Activated T-helper 17 cell treated with anti-CD3 and anti-CD28 coated beads, Interleukin-2, amount 50 U/mL, for 72 hours (primary cell): ENCODE measurements around the gene BCL6. TPM values are rescaled to one million over a fixed set of nuclear protein-coding genes. Genes with fewer than 3 reads are reported as not detected.

Experiments used
- ATAC-seq: fragments of 150-1000 bp; cut with Tn5 transposase; replicated peaks from 2 replicates; pipeline ENCODE4 v1.10.0; 2021; ENCODE audit warnings: mild to moderate bottlenecking, moderate library complexity
- H3K27ac Mint-ChIP-seq: one replicate; pipeline ENCODE4 v1.8.0; 2022; ENCODE audit warnings: mixed read lengths
- H3K27me3 Mint-ChIP-seq: one replicate; pipeline ENCODE4 v1.8.0; 2022; ENCODE audit warnings: mixed read lengths
- H3K36me3 Mint-ChIP-seq: one replicate; pipeline ENCODE4 v1.8.0; 2022; ENCODE audit warnings: low read depth, mild to moderate bottlenecking, mixed read lengths
- H3K4me1 Mint-ChIP-seq: one replicate; pipeline ENCODE4 v1.8.0; 2022; ENCODE audit warnings: mixed read lengths
- H3K4me3 Mint-ChIP-seq: one replicate; pipeline ENCODE4 v1.8.0; 2022; ENCODE audit warnings: mild to moderate bottlenecking, mixed read lengths
- H3K9me3 Mint-ChIP-seq: one replicate; pipeline ENCODE4 v1.8.0; 2022; ENCODE audit warnings: mixed read lengths
- total RNA-seq, 2 donors: library from RNA; stranded (reverse); gene quantifications; one replicate each; pipeline ENCODE4 v1.2.3, GENCODE V29; 2022

BCL6 gene
- total RNA-seq, 2 donors from 2014 or later: 67.5 to 143 TPM

- Mint-ChIP-seq H3K4me1 (peaks cover 43% of the 10 kb centered on the region), H3K9me3 (peaks cover 2% of the 10 kb centered on the region), H3K4me3 (no peak overlapping the region), H3K27me3 (no peaks in the 10 kb centered on the region), H3K36me3 (peaks cover 6% of the 10 kb centered on the region), H3K27ac (no peak overlapping the region)
- ATAC-seq: no peak
Observed at GRCh38 chr3:187773233-187774184, 28.2 kb upstream of the BCL6 start.

DNA sequence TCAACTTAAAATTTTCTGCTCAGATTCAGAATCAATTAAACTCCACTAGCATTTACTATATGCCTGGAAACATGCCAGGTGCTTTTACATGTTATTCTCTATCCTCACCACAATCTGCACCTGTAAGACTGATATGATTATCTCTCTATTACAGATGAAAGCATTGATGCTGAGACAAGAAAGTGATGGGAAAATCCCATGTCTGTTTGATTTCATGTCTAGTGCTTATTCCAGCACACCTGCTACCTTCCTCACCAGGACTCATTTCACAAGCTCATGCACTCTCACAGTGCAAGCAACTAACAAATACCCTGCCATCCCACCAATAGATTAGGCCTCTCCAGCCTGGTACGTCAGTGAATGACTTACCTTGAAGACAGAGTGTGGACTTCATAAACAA lies 25.0 kb upstream of the BCL6 start:
- H3K9me3 Mint-ChIP-seq: peaks cover 3% of the 10 kb centered on the region
- H3K27me3 Mint-ChIP-seq: no peaks in the 10 kb centered on the region
- H3K36me3 Mint-ChIP-seq: no peaks in the 10 kb centered on the region
- H3K4me1 Mint-ChIP-seq: peaks cover 34% of the 10 kb centered on the region
- peak overlapping the region; percentile 47 for H3K27ac Mint-ChIP-seq
- H3K4me3 Mint-ChIP-seq: peak overlapping the region; percentile 33
- ATAC-seq: peak; percentile 95

- peak overlapping the region; percentile 33 for H3K4me3 Mint-ChIP-seq
- peaks cover 34% of the 10 kb centered on the region for H3K4me1 Mint-ChIP-seq
- peaks cover 3% of the 10 kb centered on the region for H3K9me3 Mint-ChIP-seq
- no peaks in the 10 kb centered on the region for H3K36me3 Mint-ChIP-seq
- H3K27ac Mint-ChIP-seq: peak overlapping the region; percentile 47
- no peaks in the 10 kb centered on the region for H3K27me3 Mint-ChIP-seq
- peak; percentile 20 for ATAC-seq
Observed at GRCh38 chr3:187769771-187770170, 24.5 kb upstream of the BCL6 start.

DNA sequence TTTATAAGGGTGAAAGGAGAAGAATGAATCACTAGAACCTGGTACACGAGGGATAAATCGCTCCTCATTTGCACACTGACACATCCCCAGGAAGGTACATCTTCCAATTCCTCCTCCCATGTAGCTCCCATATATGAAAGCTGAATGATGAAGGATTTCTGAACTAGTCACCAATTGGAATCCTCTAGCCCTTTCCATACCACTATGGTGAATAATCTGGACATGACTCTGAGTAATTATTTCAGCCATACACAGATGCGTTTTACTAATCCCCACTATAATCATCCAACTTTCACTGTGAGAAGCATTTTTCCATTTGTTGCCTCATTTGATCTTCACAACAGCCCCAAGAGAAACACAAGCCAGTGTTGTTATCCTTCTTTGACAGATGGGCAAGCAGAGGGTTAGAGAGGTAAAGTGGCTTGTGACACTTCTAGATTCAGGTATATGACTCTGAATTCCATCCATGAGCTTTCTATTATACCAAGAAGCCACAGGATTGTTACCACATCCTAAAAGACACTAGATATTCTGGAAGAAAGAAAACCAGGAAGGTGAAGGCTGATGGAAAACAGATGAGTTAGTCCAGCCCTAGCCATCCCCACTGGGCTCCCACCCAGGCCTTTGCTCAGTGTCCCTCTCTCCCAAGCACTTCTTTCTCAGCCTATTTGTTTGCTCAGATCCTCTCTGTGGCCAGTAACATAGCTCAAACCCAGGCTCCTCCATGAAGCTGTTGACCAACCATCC lies 22.2 kb upstream of the BCL6 start:
- peaks cover 3% of the 10 kb centered on the region for H3K9me3 Mint-ChIP-seq
- no peak overlapping the region for H3K27ac Mint-ChIP-seq
- peaks cover 30% of the 10 kb centered on the region for H3K4me1 Mint-ChIP-seq
- no peak for ATAC-seq
- H3K4me3 Mint-ChIP-seq: no peak overlapping the region
- no peaks in the 10 kb centered on the region for H3K27me3 Mint-ChIP-seq
- no peaks in the 10 kb centered on the region for H3K36me3 Mint-ChIP-seq

- ATAC-seq: no peak
- peaks cover 3% of the 10 kb centered on the region for H3K9me3 Mint-ChIP-seq
Observed at GRCh38 chr3:187765342-187765741, 20.1 kb upstream of the BCL6 start.

GRCh38 chr3:187763850-187764648 lies 18.8 kb upstream of the BCL6 start:
- Mint-ChIP-seq H3K9me3 (peaks cover 3% of the 10 kb centered on the region), H3K4me3 (no peak overlapping the region), H3K27ac (no peak overlapping the region), H3K27me3 (no peaks in the 10 kb centered on the region), H3K36me3 (no peaks in the 10 kb centered on the region), H3K4me1 (peaks cover 17% of the 10 kb centered on the region)
- ATAC-seq: no peak

More at GRCh38 chr3:187765342-187765741, 20.1 kb upstream of the BCL6 start:
- no peaks in the 10 kb centered on the region for H3K27me3 Mint-ChIP-seq
- H3K27ac Mint-ChIP-seq: no peak overlapping the region
- H3K4me3 Mint-ChIP-seq: no peak overlapping the region
- H3K4me1 Mint-ChIP-seq: peaks cover 26% of the 10 kb centered on the region
- H3K36me3 Mint-ChIP-seq: no peaks in the 10 kb centered on the region

DNA sequence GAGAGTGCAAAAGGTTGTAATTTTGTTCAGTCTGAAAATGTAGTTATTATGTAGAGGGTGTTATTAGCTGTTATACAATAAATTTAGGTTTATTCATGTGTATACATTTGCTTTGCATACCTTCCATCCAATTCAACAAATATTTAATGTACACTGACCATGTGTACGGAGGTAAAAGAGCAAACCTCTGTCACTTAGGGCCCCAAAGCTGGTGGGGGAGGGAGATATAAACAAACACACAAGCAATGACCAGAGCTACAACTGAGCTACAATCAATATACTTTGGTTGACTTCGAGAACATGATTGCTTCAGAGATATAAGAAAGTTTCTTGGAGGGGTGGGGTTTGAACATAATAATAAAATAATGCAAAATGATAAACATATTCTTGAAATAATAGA lies 17.5 kb upstream of the BCL6 start:
- no peaks in the 10 kb centered on the region for H3K9me3 Mint-ChIP-seq
- no peaks in the 10 kb centered on the region for H3K36me3 Mint-ChIP-seq
- H3K4me1 Mint-ChIP-seq: peaks cover 10% of the 10 kb centered on the region
- H3K27ac Mint-ChIP-seq: no peak overlapping the region
- no peak overlapping the region for H3K4me3 Mint-ChIP-seq
- no peaks in the 10 kb centered on the region for H3K27me3 Mint-ChIP-seq
- ATAC-seq: no peak

- no peak overlapping the region for H3K4me3 Mint-ChIP-seq
Observed at GRCh38 chr3:187759601-187760000, 14.3 kb upstream of the BCL6 start.

GRCh38 chr3:187758318-187758955 lies 13.2 kb upstream of the BCL6 start:
- H3K9me3 Mint-ChIP-seq: no peaks in the 10 kb centered on the region
- no peak for ATAC-seq
- peaks cover 4% of the 10 kb centered on the region for H3K4me1 Mint-ChIP-seq
- H3K27me3 Mint-ChIP-seq: no peaks in the 10 kb centered on the region
- no peaks in the 10 kb centered on the region for H3K36me3 Mint-ChIP-seq
- no peak overlapping the region for H3K4me3 Mint-ChIP-seq
- H3K27ac Mint-ChIP-seq: no peak overlapping the region

More at GRCh38 chr3:187759601-187760000, 14.3 kb upstream of the BCL6 start:
- Mint-ChIP-seq H3K27me3 (no peaks in the 10 kb centered on the region), H3K4me1 (peaks cover 4% of the 10 kb centered on the region), H3K36me3 (no peaks in the 10 kb centered on the region), H3K9me3 (no peaks in the 10 kb centered on the region), H3K27ac (no peak overlapping the region)
- ATAC-seq: no peak

GRCh38 chr3:187753516-187753915 lies 8.2 kb upstream of the BCL6 start:
- Mint-ChIP-seq H3K4me3 (no peak overlapping the region), H3K4me1 (no peaks in the 10 kb centered on the region), H3K27ac (no peak overlapping the region), H3K36me3 (no peaks in the 10 kb centered on the region), H3K27me3 (no peaks in the 10 kb centered on the region), H3K9me3 (no peaks in the 10 kb centered on the region)
- no peak for ATAC-seq

- no peak overlapping the region for H3K27ac Mint-ChIP-seq
- no peaks in the 10 kb centered on the region for H3K9me3 Mint-ChIP-seq
- H3K4me1 Mint-ChIP-seq: peaks cover 11% of the 10 kb centered on the region
- H3K27me3 Mint-ChIP-seq: no peaks in the 10 kb centered on the region
- no peak for ATAC-seq
- H3K4me3 Mint-ChIP-seq: no peak overlapping the region
- H3K36me3 Mint-ChIP-seq: peaks cover 7% of the 10 kb centered on the region
Observed at GRCh38 chr3:187750513-187751123, 5.3 kb upstream of the BCL6 start.

DNA sequence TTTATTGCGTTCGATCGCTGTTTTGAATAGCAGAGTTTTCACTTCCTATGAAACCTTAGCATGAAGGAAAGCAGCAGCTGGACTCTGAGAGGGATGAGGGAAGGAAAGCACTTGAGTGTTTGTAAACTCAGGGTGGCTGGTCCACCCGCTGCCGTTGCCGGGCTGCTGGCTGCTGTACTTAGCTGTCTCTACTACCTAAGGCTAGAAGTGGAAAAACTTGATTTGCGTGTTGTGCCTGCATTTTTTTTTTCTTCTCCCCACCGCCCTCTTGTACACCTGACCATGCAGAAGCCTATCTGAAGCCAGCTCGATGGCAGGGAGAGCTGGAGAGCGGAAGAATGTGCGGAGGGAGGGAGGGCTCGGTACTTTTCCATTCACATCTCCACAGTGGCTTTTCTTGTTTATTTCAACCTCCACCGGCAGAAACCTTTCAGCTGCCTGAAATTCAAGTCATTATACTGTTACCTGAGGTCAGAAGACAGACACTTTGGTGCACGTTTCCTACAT lies 4.8 kb upstream of the BCL6 start:
- Mint-ChIP-seq H3K36me3 (peaks cover 13% of the 10 kb centered on the region), H3K4me3 (no peak overlapping the region), H3K9me3 (no peaks in the 10 kb centered on the region), H3K27ac (no peak overlapping the region), H3K4me1 (peaks cover 15% of the 10 kb centered on the region), H3K27me3 (no peaks in the 10 kb centered on the region)
- no peak for ATAC-seq

- peak overlapping the region; percentile 100 for H3K27ac Mint-ChIP-seq
- peak overlapping the region; percentile 100 for H3K4me3 Mint-ChIP-seq
- peaks cover 32% of the 10 kb centered on the region for H3K36me3 Mint-ChIP-seq
- ATAC-seq: peak; percentile 42
- H3K4me1 Mint-ChIP-seq: peaks cover 15% of the 10 kb centered on the region
- H3K27me3 Mint-ChIP-seq: no peaks in the 10 kb centered on the region
- no peaks in the 10 kb centered on the region for H3K9me3 Mint-ChIP-seq
Observed at GRCh38 chr3:187748050-187748481, 2.8 kb upstream of the BCL6 start.
